ENCODE data around the gene USP17L11. TPM values are rescaled to one million over a fixed set of nuclear protein-coding genes. Genes with fewer than 3 reads are reported as not detected.
"Not testable (repeated sequence)": the region's sequence is repeated elsewhere in the genome, so short reads cannot be mapped to it uniquely, and the experiment has no call there.

USP17L11 gene
- total RNA-seq, 1 experiment from 2014 or later: not detected

GRCh38 chr4:9169791-9170459 lies 45.3 kb upstream of the USP17L11 start, which contains the start of gene FAM90A26:
Gene FAM90A26 (plus strand): TSS chr4:9170409. CDS start chr4:9173173, 2,764 bp downstream.
- not testable (repeated sequence) for H3K27ac Mint-ChIP-seq

GRCh38 chr4:9210357-9210756 lies 4.8 kb upstream of the USP17L11 start, which contains the start of gene USP17L10:
Gene USP17L10 (plus strand): TSS chr4:9210657. CDS start chr4:9210657, 0 bp downstream.
- not testable (repeated sequence) for H3K9me3 ChIP-seq (ENCODE audit: control insufficient read depth, low read depth, low read length); H3K23ac ChIP-seq (ENCODE audit: insufficient read length, low read depth, low read length); H3K14ac ChIP-seq (ENCODE audit: insufficient read depth, low read length); H4K5ac ChIP-seq (ENCODE audit: insufficient read length, low read depth, low read length); H2BK120ac ChIP-seq (ENCODE audit: low read depth, low read length, poor library complexity, severe bottlenecking); H2AK5ac ChIP-seq (ENCODE audit: insufficient read length, low read length); H3K56ac ChIP-seq (ENCODE audit: insufficient read length, low read depth, low read length); H4K91ac ChIP-seq (ENCODE audit: insufficient read length, low read depth, low read length); H3K36me3 Mint-ChIP-seq (ENCODE audit: insufficient read depth in 1 of 3, low read depth in 3 of 3); H3K9me3 Mint-ChIP-seq; H3K79me2 ChIP-seq (ENCODE audit: insufficient read depth, low read length); H3K23me2 ChIP-seq (ENCODE audit: insufficient read length, low read depth, low read length, poor library complexity, severe bottlenecking); H2AFZ ChIP-seq (ENCODE audit: low read length); H3K4me2 ChIP-seq (ENCODE audit: insufficient read depth, insufficient read length, low read length); H2BK12ac ChIP-seq (ENCODE audit: insufficient read length, low read depth, low read length); DNase-seq; H3K4ac ChIP-seq (ENCODE audit: low read depth, low read length); H3K27ac Mint-ChIP-seq; H3K4me3 Mint-ChIP-seq; H3K9ac ChIP-seq (ENCODE audit: extremely low read depth, insufficient read length, low read length); H2BK15ac ChIP-seq (ENCODE audit: low read depth, low read length); H3K27ac ChIP-seq (ENCODE audit: insufficient read length, low read depth, low read length); H3K4me1 Mint-ChIP-seq; H3T11ph ChIP-seq (ENCODE audit: low read length); H3K27me3 Mint-ChIP-seq (ENCODE audit: low read depth); H2BK20ac ChIP-seq (ENCODE audit: low read depth, low read length, poor library complexity, severe bottlenecking); H3K4me1 ChIP-seq (ENCODE audit: insufficient read depth, low read length); H4K8ac ChIP-seq (replicated peaks; ENCODE audit: insufficient read length, low read depth, low read length); H2BK5ac ChIP-seq (ENCODE audit: insufficient read length, low read length); H3K27me3 ChIP-seq (ENCODE audit: insufficient read depth, low read length); H3K18ac ChIP-seq (ENCODE audit: insufficient read length, low read depth, low read length); H4K20me1 ChIP-seq (ENCODE audit: control insufficient read depth, insufficient read depth, insufficient read length); H3K79me1 ChIP-seq (ENCODE audit: insufficient read depth, low read depth, low read length, poor library complexity, severe bottlenecking)
- WGBS (ENCODE audit: extremely low coverage, insufficient read length, low lambda C conversion rate): no CpG with 5 or more reads among the region's 13 CpGs

More at GRCh38 chr4:9169791-9170459, 45.3 kb upstream of the USP17L11 start, which contains the start of gene FAM90A26:
- not testable (repeated sequence) for H3K79me2 ChIP-seq (ENCODE audit: insufficient read depth, low read length); H2BK20ac ChIP-seq (ENCODE audit: low read depth, low read length, poor library complexity, severe bottlenecking); H2BK5ac ChIP-seq (ENCODE audit: insufficient read length, low read length); H3K27ac ChIP-seq (ENCODE audit: insufficient read length, low read depth, low read length); H4K91ac ChIP-seq (ENCODE audit: insufficient read length, low read depth, low read length); H4K5ac ChIP-seq (ENCODE audit: insufficient read length, low read depth, low read length); H3K4me2 ChIP-seq (ENCODE audit: insufficient read depth, insufficient read length, low read length); H3K4me3 Mint-ChIP-seq; H3K23ac ChIP-seq (ENCODE audit: insufficient read length, low read depth, low read length); H3K56ac ChIP-seq (ENCODE audit: insufficient read length, low read depth, low read length); H3K18ac ChIP-seq (ENCODE audit: insufficient read length, low read depth, low read length); H2AK5ac ChIP-seq (ENCODE audit: insufficient read length, low read length); H3K27me3 Mint-ChIP-seq (ENCODE audit: low read depth); H2BK12ac ChIP-seq (ENCODE audit: insufficient read length, low read depth, low read length); H3K4me1 ChIP-seq (ENCODE audit: insufficient read depth, low read length); H3K14ac ChIP-seq (ENCODE audit: insufficient read depth, low read length); H3K9me3 Mint-ChIP-seq; H3K4me1 Mint-ChIP-seq; H3T11ph ChIP-seq (ENCODE audit: low read length); H3K4ac ChIP-seq (ENCODE audit: low read depth, low read length); H4K20me1 ChIP-seq (ENCODE audit: control insufficient read depth, insufficient read depth, insufficient read length); H3K23me2 ChIP-seq (ENCODE audit: insufficient read length, low read depth, low read length, poor library complexity, severe bottlenecking); H2AFZ ChIP-seq (ENCODE audit: low read length); H3K27me3 ChIP-seq (ENCODE audit: insufficient read depth, low read length); H3K9me3 ChIP-seq (ENCODE audit: control insufficient read depth, low read depth, low read length); H3K9ac ChIP-seq (ENCODE audit: extremely low read depth, insufficient read length, low read length); DNase-seq; H4K8ac ChIP-seq (replicated peaks; ENCODE audit: insufficient read length, low read depth, low read length); H2BK120ac ChIP-seq (ENCODE audit: low read depth, low read length, poor library complexity, severe bottlenecking); H3K79me1 ChIP-seq (ENCODE audit: insufficient read depth, low read depth, low read length, poor library complexity, severe bottlenecking); H2BK15ac ChIP-seq (ENCODE audit: low read depth, low read length); H3K36me3 Mint-ChIP-seq (ENCODE audit: insufficient read depth in 1 of 3, low read depth in 3 of 3)
- no CpG with 5 or more reads among the region's 11 CpGs for WGBS (ENCODE audit: extremely low coverage, insufficient read length, low lambda C conversion rate)
